Fibroblast of the aortic adventitia (primary cell): ENCODE data around the gene SDC3. TPM values are rescaled to one million over a fixed set of nuclear protein-coding genes. Genes with fewer than 3 reads are reported as not detected.

Source experiments
- DNase-seq: peaks from one replicate; pipeline ENCODE4 v3.0.0-alpha.2; 2010; ENCODE audit warnings: low read depth
- H3K4me3 ChIP-seq: 2 replicates; pipeline ENCODE4 v1.5.1; 2011; ENCODE audit warnings: low read depth, mild to moderate bottlenecking, control low read depth, low read length, moderate library complexity
- CTCF ChIP-seq: IDR thresholded peaks from 2 replicates; pipeline ENCODE4 v1.5.1; 2011; ENCODE audit warnings: mild to moderate bottlenecking, low read length, control low read depth, inconsistent platforms; ENCODE audit not compliant: insufficient read depth
- total RNA-seq: library from RNA; depleted of rRNA; stranded (reverse); fragments of >200 nt; gene quantifications from 2 replicates; pipeline ENCODE4 v1.2.3, GENCODE V29; 2012; ENCODE audit warnings: low replicate concordance

The SDC3 gene
- total RNA-seq, 1 donor, result 47.5 TPM

- no peak for DNase-seq
- no peak for TF ChIP-seq CTCF
- no peak overlapping the region for H3K4me3 ChIP-seq
Observed at GRCh38 chr1:30915491-30916230, 7.1 kb upstream of the SDC3 start.

DNA sequence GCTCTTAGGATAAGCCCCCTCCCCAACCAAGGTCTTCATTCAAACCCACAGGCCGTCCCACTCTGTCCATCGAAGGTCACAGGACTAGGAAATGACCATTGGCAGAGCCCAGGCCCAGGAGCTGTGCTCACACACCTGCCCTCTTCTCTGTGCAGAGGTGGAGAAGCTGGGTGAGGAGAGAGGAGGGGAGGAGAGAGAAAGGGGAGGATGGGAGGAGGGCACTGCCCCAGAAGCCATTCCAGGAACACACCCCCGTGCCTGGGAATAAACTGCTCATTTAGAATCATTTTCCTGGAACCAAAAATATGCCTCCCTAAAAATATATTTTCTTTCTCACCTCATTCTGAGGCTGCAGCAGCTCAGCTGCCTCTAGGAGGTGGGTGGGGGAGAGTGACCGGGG, 6.4 kb upstream of the SDC3 start:
- TF ChIP-seq CTCF, result no peak
- DNase-seq, result no peak
- no peak overlapping the region for H3K4me3 ChIP-seq

DNA sequence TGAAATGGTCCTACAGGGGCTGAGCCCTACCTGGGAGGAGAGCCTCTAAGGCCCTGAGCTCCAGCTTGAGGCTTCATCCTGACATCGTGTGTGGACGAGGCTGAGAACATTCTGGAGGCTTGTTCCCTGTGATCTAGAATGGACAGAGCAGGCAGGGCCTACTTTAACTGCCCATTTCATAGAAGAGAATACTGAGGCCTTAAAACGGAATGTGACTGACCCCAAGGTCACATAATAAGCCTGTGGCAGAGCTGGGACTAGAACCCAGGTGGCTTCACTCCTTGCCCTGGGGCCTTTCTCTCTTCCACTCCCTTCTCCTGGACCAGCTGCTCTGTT, 6.0 kb upstream of the SDC3 start:
- DNase-seq, result no peak
- TF ChIP-seq CTCF, result no peak
- no peak overlapping the region for H3K4me3 ChIP-seq

- no peak for DNase-seq
- no peak overlapping the region for H3K4me3 ChIP-seq
- TF ChIP-seq CTCF, result no peak
Observed at GRCh38 chr1:30912913-30913652, 4.5 kb upstream of the SDC3 start.

- no peak for DNase-seq
- TF ChIP-seq CTCF, result no peak
- no peak overlapping the region for H3K4me3 ChIP-seq
Observed at GRCh38 chr1:30912224-30912623, 3.7 kb upstream of the SDC3 start.

DNA sequence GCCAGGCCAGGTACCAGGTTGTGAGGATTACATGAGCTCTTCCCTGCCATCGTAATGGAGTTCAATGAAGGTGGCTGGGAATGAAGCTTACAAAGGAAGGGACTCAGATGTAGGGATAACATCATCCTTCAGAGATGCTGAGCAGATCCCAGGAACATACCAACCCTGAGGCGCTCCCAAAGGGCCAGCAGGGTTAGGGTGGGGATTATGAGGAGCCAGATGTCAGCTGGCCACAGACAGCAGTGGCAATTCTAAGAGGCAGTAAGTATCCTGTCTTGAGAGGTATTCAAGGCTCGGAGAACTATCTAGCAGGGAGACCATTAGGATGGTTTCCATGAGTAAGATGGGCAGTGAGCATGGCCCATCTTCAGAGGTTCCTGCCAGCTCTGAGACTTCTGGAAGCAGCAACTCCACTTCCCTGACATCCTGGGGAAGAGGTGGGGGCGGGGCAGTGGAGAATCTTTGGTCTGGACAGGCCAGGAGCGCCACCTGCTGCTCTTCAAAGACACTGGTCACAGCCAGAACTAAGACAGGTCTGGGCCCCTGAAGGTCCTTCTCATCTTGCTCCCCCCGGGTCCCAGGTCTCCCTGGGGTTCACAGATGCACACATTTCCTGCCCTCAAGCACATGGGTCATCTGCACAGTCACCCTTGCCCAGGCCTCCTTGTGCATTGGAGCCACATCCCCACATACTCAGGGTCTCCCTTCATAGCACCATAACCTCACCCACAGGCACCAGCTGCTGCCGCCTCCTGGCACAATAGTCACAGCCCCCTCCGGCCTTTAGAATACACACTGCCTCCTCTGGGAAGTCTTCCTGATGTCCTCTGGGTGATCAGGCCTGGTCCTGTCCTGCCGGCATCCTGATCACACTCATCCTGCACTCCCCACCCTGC, 2.7 kb upstream of the SDC3 start:
- DNase-seq, result peak; percentile 81
- no peak overlapping the region for H3K4me3 ChIP-seq
- peak; percentile 89 for TF ChIP-seq CTCF
